Progenitor cell of endocrine pancreas (in vitro differentiated cells): Measurements from ENCODE around the gene ITM2C. TPM values are rescaled to one million over a fixed set of nuclear protein-coding genes. Genes with fewer than 3 reads are reported as not detected.

Experiments used
- DNase-seq: peaks from one replicate; pipeline ENCODE4 v3.0.0; 2021; ENCODE audit warnings: low spot score; ENCODE audit not compliant: unreplicated experiment
- H3K27ac Mint-ChIP-seq: 2 replicates; pipeline ENCODE4 v1.8.0; 2021; ENCODE audit warnings: mild to moderate bottlenecking, moderate library complexity, mixed read lengths
- H3K27me3 Mint-ChIP-seq: 2 replicates; pipeline ENCODE4 v1.8.0; 2021; ENCODE audit warnings: mixed read lengths
- H3K36me3 Mint-ChIP-seq: 2 replicates; pipeline ENCODE4 v1.8.0; 2022; ENCODE audit warnings: mixed read lengths; ENCODE audit not compliant: insufficient read depth
- H3K4me1 Mint-ChIP-seq: 2 replicates; pipeline ENCODE4 v1.8.0; 2021; ENCODE audit warnings: low read depth, mixed read lengths
- H3K4me3 Mint-ChIP-seq: 2 replicates; pipeline ENCODE4 v1.8.0; 2021; ENCODE audit warnings: low read depth, mild to moderate bottlenecking, moderate library complexity, mixed read lengths
- H3K9me3 Mint-ChIP-seq: 2 replicates; pipeline ENCODE4 v1.8.0; 2021; ENCODE audit warnings: low read depth, mixed read lengths
- CTCF ChIP-seq: fragments of 200-600 bp; sonication (generic); IDR thresholded peaks from one replicate; pipeline ENCODE4 v1.5.0; 2021; ENCODE audit warnings: antibody characterized with exemption, mild to moderate bottlenecking; ENCODE audit not compliant: unreplicated experiment
- total RNA-seq: library from RNA; stranded (reverse); gene quantifications from 2 replicates; pipeline ENCODE4 v1.2.1, GENCODE V29; 2021

Gene ITM2C
- total RNA-seq, 1 donor from 2014 or later = 169 TPM

- TF ChIP-seq CTCF = no peak
- no peak for DNase-seq
- Mint-ChIP-seq H3K27me3 (peaks cover 9% of the 10 kb centered on the region), H3K4me1 (peaks cover 2% of the 10 kb centered on the region), H3K36me3 (peaks cover 6% of the 10 kb centered on the region), H3K9me3 (no peaks in the 10 kb centered on the region), H3K4me3 (no peak overlapping the region), H3K27ac (no peak overlapping the region)
Observed at GRCh38 chr2:230821991-230822520, 42.7 kb upstream of the ITM2C start.

- H3K4me1 Mint-ChIP-seq = no peaks in the 10 kb centered on the region
- no peaks in the 10 kb centered on the region for H3K9me3 Mint-ChIP-seq
- no peak overlapping the region for H3K4me3 Mint-ChIP-seq
Observed at GRCh38 chr2:230823264-230823964, 41.3 kb upstream of the ITM2C start.

DNA sequence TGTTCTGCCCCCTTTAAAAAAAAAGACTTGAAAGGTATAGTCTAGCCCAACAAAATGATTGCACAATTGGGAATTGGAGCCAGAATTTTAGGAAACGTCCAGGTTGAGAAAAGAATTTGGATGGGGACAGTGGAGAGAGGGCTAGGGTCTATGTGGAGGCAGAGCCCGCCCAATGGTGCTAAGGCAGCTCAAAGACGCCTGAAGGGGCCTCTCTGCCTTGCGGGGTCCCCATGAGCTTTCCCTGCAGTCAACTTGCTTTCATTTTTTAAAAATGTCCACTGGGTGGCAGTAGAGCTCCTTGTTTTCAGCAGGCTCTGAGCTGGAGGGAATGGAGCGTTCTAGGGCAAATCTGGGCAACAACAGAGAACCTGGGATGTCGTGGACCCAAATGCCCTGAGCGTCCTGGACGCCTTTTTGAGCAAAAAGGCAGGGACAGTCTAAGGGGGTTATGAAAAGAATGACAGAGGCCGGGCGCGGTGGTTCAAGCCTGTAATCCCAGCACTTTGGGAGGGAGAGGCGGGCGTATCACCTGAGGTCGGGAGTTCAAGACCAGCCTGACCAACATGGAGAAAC lies 40.2 kb upstream of the ITM2C start:
- TF ChIP-seq CTCF = peak; percentile 83
- H3K4me3 Mint-ChIP-seq = no peak overlapping the region
- H3K4me1 Mint-ChIP-seq = no peaks in the 10 kb centered on the region
- peak; percentile 46 for DNase-seq
- H3K27ac Mint-ChIP-seq = no peak overlapping the region
- H3K27me3 Mint-ChIP-seq = peaks cover 11% of the 10 kb centered on the region
- no peaks in the 10 kb centered on the region for H3K36me3 Mint-ChIP-seq
- H3K9me3 Mint-ChIP-seq = no peaks in the 10 kb centered on the region

More at GRCh38 chr2:230823264-230823964, 41.3 kb upstream of the ITM2C start:
- H3K36me3 Mint-ChIP-seq = peaks cover 4% of the 10 kb centered on the region
- no peak for DNase-seq
- no peak overlapping the region for H3K27ac Mint-ChIP-seq
- no peak for TF ChIP-seq CTCF
- peaks cover 11% of the 10 kb centered on the region for H3K27me3 Mint-ChIP-seq

- peaks cover 15% of the 10 kb centered on the region for H3K27me3 Mint-ChIP-seq
- H3K27ac Mint-ChIP-seq = no peak overlapping the region
- no peaks in the 10 kb centered on the region for H3K36me3 Mint-ChIP-seq
- no peak for TF ChIP-seq CTCF
- H3K4me1 Mint-ChIP-seq = no peaks in the 10 kb centered on the region
- no peak for DNase-seq
- H3K4me3 Mint-ChIP-seq = no peak overlapping the region
- H3K9me3 Mint-ChIP-seq = peaks cover 3% of the 10 kb centered on the region
Observed at GRCh38 chr2:230825354-230825753, 39.4 kb upstream of the ITM2C start.

DNA sequence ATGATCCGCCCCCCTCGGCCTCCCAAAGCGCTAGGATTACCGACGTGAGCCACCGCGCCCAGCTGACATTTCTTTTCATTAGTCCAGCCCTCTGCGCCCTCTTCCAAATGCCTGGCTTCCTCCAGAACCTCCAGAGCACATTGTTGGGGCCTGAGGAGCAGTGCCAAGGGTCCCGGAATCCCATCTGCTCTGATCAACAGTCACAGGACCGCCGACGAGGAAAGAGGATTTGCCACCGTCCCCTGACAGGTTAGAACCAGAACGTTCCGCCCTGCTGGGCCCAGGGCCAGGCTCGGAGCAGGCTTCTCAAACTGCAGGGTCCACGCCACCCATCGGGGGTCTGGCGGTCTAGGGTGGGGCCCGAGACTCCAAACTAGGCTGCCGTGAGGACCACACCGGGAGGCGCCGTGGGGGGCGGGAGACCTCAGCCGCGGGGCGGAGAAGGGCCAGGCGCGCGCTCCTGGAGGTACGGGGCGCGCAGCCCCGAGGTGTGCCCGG lies 36.9 kb upstream of the ITM2C start:
- Mint-ChIP-seq H3K27me3 (peaks cover 25% of the 10 kb centered on the region), H3K9me3 (peaks cover 3% of the 10 kb centered on the region), H3K4me1 (no peaks in the 10 kb centered on the region), H3K36me3 (no peaks in the 10 kb centered on the region), H3K4me3 (no peak overlapping the region), H3K27ac (no peak overlapping the region)
- DNase-seq = no peak
- TF ChIP-seq CTCF = no peak
